K562 (cell line): ENCODE data around the gene HLCS. TPM values are rescaled to one million over a fixed set of nuclear protein-coding genes. Genes with fewer than 3 reads are reported as not detected.

Source experiments
- ATAC-seq: fragments of 200-7000 bp; cut with Tn5 transposase; 3 replicates; pipeline ENCODE4 v1.9.1; 2020; ENCODE audit warnings: moderate library complexity
- BruUV-seq: library from RNA; stranded (reverse); fragments of 400-500 nt; replicated peaks from 2 replicates; lab custom pipeline; 2021; lab: Mats Ljungman, UMichigan
- CTCF ChIA-PET: fragments of 300-600 bp; formaldehyde crosslinking; extraction: SDS; loops from one replicate; lab custom pipeline; 2021; ENCODE audit warnings: low intra/inter-chr PET ratio; lab: Yijun Ruan, JAX
- POLR2A ChIA-PET: fragments of 300-600, 350-650 bp; sonication (Branson Sonifier 250); formaldehyde crosslinking; extraction: SDS; loops from one replicate; lab custom pipeline; 2021; ENCODE audit warnings: antibody characterized with exemption, inconsistent platforms; lab: Yijun Ruan, JAX
- DNase-seq, 4 experiments: peaks; one replicate each; pipeline versions ENCODE4 v3.0.0 to v3.0.0-alpha.2; 2011 to 2018; ENCODE audit warnings: low spot score in 3 of 4, mixed read lengths in 3 of 4; ENCODE audit errors: extremely low read depth in 1 of 4
- FAIRE-seq: peaks from 2 replicates; lab custom pipeline; 2011; peaks lifted over from hg19 to GRCh38; lab: Jason Lieb, UNC
- H2AFZ ChIP-seq: 2 replicates; pipeline ENCODE4 v1.6.0; 2011; ENCODE audit warnings: low read depth, low read length, control low read depth, inconsistent platforms
- H3K27ac ChIP-seq: fragments of 200-600 bp; 3 replicates; pipeline ENCODE4 v1.8.0; 2011; ENCODE audit warnings: low read depth, mild to moderate bottlenecking, control low read depth, inconsistent platforms, low read length, moderate library complexity, mixed read lengths; ENCODE audit errors: extremely low read depth
- H3K27me3 ChIP-seq, 2 experiments: fragments of 300-600 bp in 1 of 2; 2 replicates in 1 of 2; 3 replicates in 1 of 2; pipeline versions ENCODE4 v1.6.0 to v1.8.0; 2011; ENCODE audit warnings: inconsistent platforms in 2 of 2, low read length in 2 of 2, mild to moderate bottlenecking in 1 of 2, mixed read lengths in 1 of 2, moderate library complexity in 1 of 2; ENCODE audit not compliant: control insufficient read depth in 2 of 2, insufficient read depth in 2 of 2
- H3K36me3 ChIP-seq: fragments of 300-600 bp; 3 replicates; pipeline ENCODE4 v1.8.0; 2011; ENCODE audit warnings: mild to moderate bottlenecking, low read length, inconsistent platforms; ENCODE audit not compliant: control insufficient read depth, insufficient read depth
- H3K4me1 ChIP-seq, 2 experiments: fragments of 200-600 bp in 1 of 2; replicated peaks in 1 of 2; 2 replicates in 1 of 2; 3 replicates in 1 of 2; pipeline versions ENCODE4 v1.5.1 to v1.8.0; 2011; ENCODE audit warnings: inconsistent platforms in 2 of 2, low read length in 2 of 2, mild to moderate bottlenecking in 1 of 2, mixed read lengths in 1 of 2, moderate library complexity in 1 of 2; ENCODE audit not compliant: control insufficient read depth in 2 of 2, insufficient read depth in 2 of 2
- H3K4me2 ChIP-seq: 2 replicates; pipeline ENCODE4 v1.6.1; 2011; ENCODE audit warnings: low read length, control low read depth, inconsistent platforms, mixed read lengths; ENCODE audit not compliant: insufficient read depth
- H3K4me3 ChIP-seq: fragments of 200-600 bp; sonication (generic), shearing (Covaris generic); 2 replicates; pipeline ENCODE4 v1.5.1; 2016; ENCODE audit warnings: control low read depth, inconsistent platforms
- H3K79me2 ChIP-seq: fragments of 200-600 bp; 3 replicates; pipeline ENCODE4 v1.8.0; 2011; ENCODE audit warnings: low read length, inconsistent platforms; ENCODE audit not compliant: control insufficient read depth, insufficient read depth
- H3K9ac ChIP-seq, 2 experiments: 2 replicates each; pipeline versions ENCODE4 v1.6.0 to v1.6.1; 2011; ENCODE audit warnings: low read depth in 2 of 2, low read length in 2 of 2, control low read depth in 1 of 2, inconsistent platforms in 1 of 2, mild to moderate bottlenecking in 1 of 2, mixed read lengths in 1 of 2; ENCODE audit not compliant: insufficient read depth in 1 of 2
- H3K9me1 ChIP-seq: one replicate; pipeline ENCODE4 v1.6.0; 2011; ENCODE audit warnings: inconsistent platforms, mild to moderate bottlenecking, low read length, moderate library complexity; ENCODE audit not compliant: control insufficient read depth, insufficient read depth
- H3K9me3 ChIP-seq: replicated peaks from 2 replicates; pipeline ENCODE4 v1.5.1; 2011; ENCODE audit warnings: low read depth, low read length, inconsistent platforms; ENCODE audit not compliant: control insufficient read depth, insufficient read depth
- H4K20me1 ChIP-seq: replicated peaks from 2 replicates; pipeline ENCODE4 v1.6.1; 2011; ENCODE audit warnings: low read length, inconsistent platforms, mixed read lengths; ENCODE audit not compliant: control insufficient read depth, insufficient read depth
- CXXC5 ChIP-seq: fragments of 250-450 bp; sonication (Bioruptor Pico); IDR thresholded peaks from 2 replicates; pipeline ENCODE4 v1.8.0; 2022; ENCODE audit warnings: inconsistent platforms, mild to moderate bottlenecking, moderate library complexity
- E2F3 ChIP-seq: fragments of 250-450 bp; sonication (Bioruptor Pico); IDR thresholded peaks from 2 replicates; pipeline ENCODE4 v1.4.0; 2020; ENCODE audit warnings: mild to moderate bottlenecking
- EHMT2 ChIP-seq: fragments of 450-650 bp; IDR thresholded peaks from 2 replicates; pipeline ENCODE4 v1.6.1; 2018; ENCODE audit warnings: antibody characterized with exemption
- FOXJ3 ChIP-seq: sonication (generic); formaldehyde crosslinking; IDR thresholded peaks from 2 replicates; pipeline ENCODE4 v1.4.0; 2020; ENCODE audit warnings: mild to moderate bottlenecking, missing genetic modification reagents
- GABPB2 ChIP-seq: fragments of 250-450 bp; sonication (Bioruptor Pico); conservative IDR thresholded peaks from 2 replicates; pipeline ENCODE4 v1.5.1; 2021; ENCODE audit warnings: mild to moderate bottlenecking
- SREBF1 ChIP-seq: fragments of 150-350 bp; IDR thresholded peaks from 2 replicates; pipeline ENCODE4 v1.6.1; 2014; ENCODE audit warnings: antibody characterized with exemption, low read depth, low read length, borderline replicate concordance
- TEAD4 ChIP-seq, 2 experiments: sonication (generic) in 1 of 2; formaldehyde crosslinking in 1 of 2; IDR thresholded peaks; 2 replicates each; pipeline versions ENCODE4 v1.6.1 to v1.8.0; 2012 to 2022; ENCODE audit warnings: borderline replicate concordance in 1 of 2, inconsistent platforms in 1 of 2, low read length in 1 of 2, mild to moderate bottlenecking in 1 of 2, missing genetic modification reagents in 1 of 2
- ZNF133 ChIP-seq: fragments of 250-450 bp; sonication (Bioruptor Pico); IDR thresholded peaks from 2 replicates; pipeline ENCODE4 v1.4.0; 2020; ENCODE audit warnings: mild to moderate bottlenecking
- ZNF280B ChIP-seq: fragments of 250-450 bp; sonication (Bioruptor Pico); IDR thresholded peaks from 2 replicates; pipeline ENCODE4 v1.5.1; 2021; ENCODE audit warnings: mild to moderate bottlenecking
- ZNF57 ChIP-seq: fragments of 450-650 bp; formaldehyde crosslinking; IDR thresholded peaks from 2 replicates; pipeline ENCODE4 v1.4.0; 2020; ENCODE audit warnings: mild to moderate bottlenecking, moderate library complexity
- ZNF586 ChIP-seq: fragments of 450-650 bp; formaldehyde crosslinking; conservative IDR thresholded peaks from 2 replicates; pipeline ENCODE4 v1.4.0; 2020; ENCODE audit warnings: mild to moderate bottlenecking, moderate library complexity
- WGBS: fragments of 100-300 bp; shearing (Covaris generic); methylation state at CpG from one replicate; pipeline ENCODE4 v1.1.6; 2016; ENCODE audit warnings: low coverage, mixed read lengths; ENCODE audit not compliant: insufficient coverage; ENCODE audit errors: missing lambda C conversion rate; 5-methylcytosine and 5-hydroxymethylcytosine counted together
- in situ Hi-C: fragments of 300-500 bp; cut with MboI; formaldehyde crosslinking; loops from 4 replicates; pipeline ENCODE4 v1.15.0; 2018; ENCODE audit warnings: inconsistent platforms, mixed read lengths
- intact Hi-C: fragments of 100-400 bp; cut with micrococcal nuclease; formaldehyde crosslinking; loops from 2 replicates; pipeline ENCODE4 v1.14.2; 2022
- polyA plus RNA-seq, 8 experiments: library from polyadenylated mRNA; depleted of rRNA in 4 of 8; stranded (reverse) in 5 of 8; unstranded in 3 of 8; fragments of >200 nt; fragmentation: Nextera tagmentation in 2 of 8; fragmentation: Illumina TruSeq in 1 of 8; extraction: Ambion mirVana in 2 of 8; extraction: Trizol in 1 of 8; gene quantifications; 2 replicates each; pipeline versions ENCODE4 v1.2.1 to v1.2.3, GENCODE V29; 2011 to 2014; ENCODE audit warnings: inconsistent platforms in 1 of 8, missing spikeins in 1 of 8
- total RNA-seq, 7 experiments: library from RNA; depleted of rRNA in 6 of 7; stranded (reverse); fragments of >200 nt in 6 of 7; fragmentation: Illumina TruSeq in 2 of 7; extraction: Trizol in 2 of 7; gene quantifications; 2 replicates each; pipeline versions ENCODE4 v1.2.1 to v1.2.3, GENCODE V29; 2011 to 2021; ENCODE audit warnings: low replicate concordance in 1 of 7
- TF ChIP-seq, protein P1 (sequence below): fragments of 450-650 bp; IDR thresholded peaks from one replicate; pipeline ENCODE4 v1.6.1; 2018; ENCODE audit warnings: mild to moderate bottlenecking, moderate library complexity; ENCODE audit not compliant: partially characterized antibody
- TF ChIP-seq, protein P2 (sequence below): fragments of 200-400 bp; formaldehyde crosslinking; IDR thresholded peaks from 2 replicates; pipeline ENCODE4 v1.6.1; 2017; ENCODE audit warnings: mild to moderate bottlenecking, low read depth, low read length, moderate library complexity

Gene HLCS
- total and polyA plus RNA-seq, 9 of the 15 experiments (the other 6 are each of a cell fraction or from before 2014, with no cell fraction given): 3.0 to 21.5 (median 17.1) TPM

DNA sequence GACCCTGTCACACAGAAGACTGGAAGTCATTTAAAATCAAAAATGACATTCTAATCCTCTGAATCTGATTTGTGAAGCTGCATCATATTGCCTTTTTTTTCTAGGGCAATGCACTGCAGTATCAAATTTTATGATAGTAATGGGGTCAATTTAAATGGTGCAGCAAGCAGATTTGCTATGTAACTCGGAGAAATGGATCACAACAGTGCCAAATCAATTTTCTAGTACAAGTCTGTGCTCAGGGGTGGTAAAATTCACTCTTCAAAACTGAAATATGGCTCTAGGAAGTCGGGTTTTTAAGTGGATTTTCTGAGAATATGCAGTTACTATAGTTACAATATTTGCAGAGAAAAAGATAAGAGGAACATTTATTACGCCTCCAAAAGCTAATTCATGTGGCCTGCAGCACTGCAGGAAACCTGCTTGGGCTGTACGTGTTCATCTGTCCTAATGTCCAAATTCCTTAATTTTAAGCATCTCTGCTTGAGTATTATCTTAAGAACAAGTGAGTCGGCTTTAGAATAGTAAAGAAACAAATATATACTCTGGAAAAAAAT, 31.5 kb downstream of the HLCS start:
- ChIA-PET POLR2A (interaction anchor here (1.0 kb wide), 1 partner anchor 27 kb away, joined by 4 read pairs; no protein-coding TSS in a partner anchor), CTCF (no interaction called here)
- TF ChIP-seq, protein P1, sequence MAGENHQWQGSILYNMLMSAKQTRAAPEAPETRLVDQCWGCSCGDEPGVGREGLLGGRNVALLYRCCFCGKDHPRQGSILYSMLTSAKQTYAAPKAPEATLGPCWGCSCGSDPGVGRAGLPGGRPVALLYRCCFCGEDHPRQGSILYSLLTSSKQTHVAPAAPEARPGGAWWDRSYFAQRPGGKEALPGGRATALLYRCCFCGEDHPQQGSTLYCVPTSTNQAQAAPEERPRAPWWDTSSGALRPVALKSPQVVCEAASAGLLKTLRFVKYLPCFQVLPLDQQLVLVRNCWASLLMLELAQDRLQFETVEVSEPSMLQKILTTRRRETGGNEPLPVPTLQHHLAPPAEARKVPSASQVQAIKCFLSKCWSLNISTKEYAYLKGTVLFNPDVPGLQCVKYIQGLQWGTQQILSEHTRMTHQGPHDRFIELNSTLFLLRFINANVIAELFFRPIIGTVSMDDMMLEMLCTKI: no peak
- TF ChIP-seq, protein P2, sequence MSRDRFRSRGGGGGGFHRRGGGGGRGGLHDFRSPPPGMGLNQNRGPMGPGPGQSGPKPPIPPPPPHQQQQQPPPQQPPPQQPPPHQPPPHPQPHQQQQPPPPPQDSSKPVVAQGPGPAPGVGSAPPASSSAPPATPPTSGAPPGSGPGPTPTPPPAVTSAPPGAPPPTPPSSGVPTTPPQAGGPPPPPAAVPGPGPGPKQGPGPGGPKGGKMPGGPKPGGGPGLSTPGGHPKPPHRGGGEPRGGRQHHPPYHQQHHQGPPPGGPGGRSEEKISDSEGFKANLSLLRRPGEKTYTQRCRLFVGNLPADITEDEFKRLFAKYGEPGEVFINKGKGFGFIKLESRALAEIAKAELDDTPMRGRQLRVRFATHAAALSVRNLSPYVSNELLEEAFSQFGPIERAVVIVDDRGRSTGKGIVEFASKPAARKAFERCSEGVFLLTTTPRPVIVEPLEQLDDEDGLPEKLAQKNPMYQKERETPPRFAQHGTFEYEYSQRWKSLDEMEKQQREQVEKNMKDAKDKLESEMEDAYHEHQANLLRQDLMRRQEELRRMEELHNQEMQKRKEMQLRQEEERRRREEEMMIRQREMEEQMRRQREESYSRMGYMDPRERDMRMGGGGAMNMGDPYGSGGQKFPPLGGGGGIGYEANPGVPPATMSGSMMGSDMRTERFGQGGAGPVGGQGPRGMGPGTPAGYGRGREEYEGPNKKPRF: no peak
- TF ChIP-seq ZNF133 (CRISPR knock-in tag) (no peak), ZNF586 (CRISPR knock-in tag) (no peak), EHMT2 (no peak), E2F3 (CRISPR knock-in tag) (no peak), TEAD4 (IDR thresholded peaks at IDR 0.05; ENCODE audit: low read length) (no peak), TEAD4 (CRISPR knock-in tag; IDR thresholded peaks at IDR 0.05; ENCODE audit: borderline replicate concordance) (no peak), CXXC5 (CRISPR knock-in tag) (no peak), SREBF1 (no peak), GABPB2 (CRISPR knock-in tag) (no peak), ZNF280B (CRISPR knock-in tag) (no peak), ZNF57 (CRISPR knock-in tag) (no peak), FOXJ3 (no peak)
- FAIRE-seq (peak; percentile 37), ATAC-seq (no peak), DNase-seq (no peak)
- no peak overlapping the region for H3K4me3 ChIP-seq
- H3K36me3 ChIP-seq: peaks cover 33% of the 10 kb centered on the region; the same call in 2 of the 3 replicates
- H3K9me1 ChIP-seq: no peaks in the 10 kb centered on the region
- no peaks in the 10 kb centered on the region for H3K79me2 ChIP-seq
- H3K9ac ChIP-seq: no peak overlapping the region
- no peak overlapping the region for H2AFZ ChIP-seq
- H3K4me2 ChIP-seq: no peak overlapping the region
- no peaks in the 10 kb centered on the region; a peak in 1 of 5 replicates for H3K4me1 ChIP-seq
- H3K9me3 ChIP-seq: no peaks in the 10 kb centered on the region
- in situ Hi-C loops: no loop called here
- WGBS: 46% methylated on average over 5 of the region's 5 CpGs
- no TSS peak for BruUV-seq
- no peaks in the 10 kb centered on the region for H3K27me3 ChIP-seq
- intact Hi-C loops: no loop called here
- no peak overlapping the region for H3K27ac ChIP-seq
- no peaks in the 10 kb centered on the region for H4K20me1 ChIP-seq
